ENCODE data around the gene MYO7A.

DNA sequence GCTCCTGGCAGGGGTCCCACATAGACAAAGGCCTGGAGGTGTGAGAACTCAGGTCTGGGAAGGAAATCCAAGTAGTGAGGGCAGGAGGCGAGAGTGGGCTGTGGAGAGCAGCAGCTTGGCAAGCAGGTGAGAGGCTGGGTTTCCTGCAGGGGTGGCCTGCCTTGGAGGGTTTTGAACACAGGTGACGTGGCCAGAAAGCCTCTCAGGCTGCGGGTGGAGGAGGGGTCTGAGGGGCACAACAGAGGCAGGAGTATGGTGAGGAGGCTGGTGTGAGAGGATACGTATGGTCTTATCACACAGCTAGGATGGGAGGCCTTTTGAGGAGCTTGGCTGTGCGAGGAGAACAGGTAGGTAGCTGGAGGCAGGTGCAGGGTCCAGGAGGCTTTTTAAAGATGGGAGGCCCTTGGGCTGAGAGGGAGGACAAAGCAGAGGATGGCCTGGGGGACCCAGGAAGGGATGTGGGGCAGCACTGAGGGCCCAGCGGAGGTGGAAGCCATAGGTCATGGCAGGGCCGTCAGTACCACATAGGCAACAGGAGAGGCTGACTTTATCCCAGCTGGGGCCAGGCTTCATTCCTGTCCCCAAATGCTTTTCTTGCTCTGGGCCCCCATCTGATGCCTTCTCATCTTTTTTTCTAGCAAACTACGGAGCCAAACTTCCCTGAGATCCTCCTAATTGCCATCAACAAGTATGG lies 84.4 kb downstream of the MYO7A start:
- TF ChIP-seq POLR2A (IDR thresholded peaks at IDR 0.05; ENCODE audit: low read depth, low read length) = no peak
- TF ChIP-seq CTCF (IDR thresholded peaks at IDR 0.05; ENCODE audit: extremely low read depth in 1 of 2, insufficient read depth in 1 of 2, low read depth in 1 of 2, low read length in 2 of 2) = no peak
- no peak for TF ChIP-seq EZH2 (IDR thresholded peaks at IDR 0.05; ENCODE audit: borderline replicate concordance, low read depth, low read length, severe bottlenecking)
- TF ChIP-seq FOS (IDR thresholded peaks at IDR 0.05; ENCODE audit: borderline replicate concordance, insufficient read depth, low read length) = no peak

Data from endothelial cell of umbilical vein (primary cell).